K562 (cell line): ENCODE results near the gene FCSK.

Experiments used
- EZH2 ChIP-seq: IDR thresholded peaks from 2 replicates; pipeline ENCODE4 v1.6.1; 2012; ENCODE audit warnings: low read depth, mild to moderate bottlenecking, inconsistent platforms, low read length, borderline replicate concordance
- FOS ChIP-seq: IDR thresholded peaks from 3 replicates; pipeline ENCODE4 v1.6.1; 2011; ENCODE audit not compliant: insufficient read length; ENCODE audit errors: extremely low read depth
- KHSRP ChIP-seq: fragments of 450-650 bp; IDR thresholded peaks from 2 replicates; pipeline ENCODE4 v1.6.1; 2017
- MAX ChIP-seq: sonication (generic); formaldehyde crosslinking; IDR thresholded peaks from 2 replicates; pipeline ENCODE4 v1.9.0; 2022; ENCODE audit warnings: mild to moderate bottlenecking, missing genetic modification reagents
- MBD2 ChIP-seq: sonication (generic); IDR thresholded peaks from 2 replicates; pipeline ENCODE4 v1.6.1; 2016; ENCODE audit warnings: low read depth, borderline replicate concordance
- NRF1 ChIP-seq, 2 experiments: fragments of 450-650 bp; IDR thresholded peaks in 1 of 2; conservative IDR thresholded peaks in 1 of 2; 2 replicates each; pipeline ENCODE4 v1.6.1; 2014; ENCODE audit warnings: mild to moderate bottlenecking in 2 of 2
- SP2 ChIP-seq: IDR thresholded peaks from 2 replicates; pipeline ENCODE4 v1.6.1; 2011; ENCODE audit warnings: mild to moderate bottlenecking, low read depth, low read length, moderate library complexity; ENCODE audit not compliant: poor library complexity, severe bottlenecking; ENCODE audit errors: extremely low read depth
- TF ChIP-seq, protein P1 (sequence below), 3 experiments: IDR thresholded peaks in 2 of 3; conservative IDR thresholded peaks in 1 of 3; 2 replicates each; pipeline ENCODE4 v1.5.1; 2011 to 2012; ENCODE audit warnings: low read length in 3 of 3, mild to moderate bottlenecking in 3 of 3, control low read depth in 2 of 3, improper control_type of control experiment in 1 of 3, inconsistent platforms in 1 of 3, low read depth in 1 of 3, mixed read lengths in 1 of 3, moderate library complexity in 1 of 3; ENCODE audit not compliant: insufficient read depth in 2 of 3
- TF ChIP-seq, protein P2 (sequence below): sonication (generic); formaldehyde crosslinking; IDR thresholded peaks from 2 replicates; pipeline ENCODE4 v1.8.0; 2022; ENCODE audit warnings: mild to moderate bottlenecking, missing genetic modification reagents
- TF ChIP-seq, protein P3 (sequence below): sonication (generic); formaldehyde crosslinking; IDR thresholded peaks from 2 replicates; pipeline ENCODE4 v1.8.0; 2022; ENCODE audit warnings: mild to moderate bottlenecking, missing genetic modification reagents

GRCh38 chr16:70522216-70523075 lies 68.1 kb downstream of the FCSK start:
- TF ChIP-seq FOS (no peak), KHSRP (no peak), MBD2 (no peak), MAX (CRISPR knock-in tag) (no peak), NRF1 (conservative IDR thresholded peaks at IDR 0.05 in 1 of 2, IDR thresholded peaks at IDR 0.05 in 1 of 2) (no peak), EZH2 (no peak), SP2 (no peak)
- TF ChIP-seq, protein P1, sequence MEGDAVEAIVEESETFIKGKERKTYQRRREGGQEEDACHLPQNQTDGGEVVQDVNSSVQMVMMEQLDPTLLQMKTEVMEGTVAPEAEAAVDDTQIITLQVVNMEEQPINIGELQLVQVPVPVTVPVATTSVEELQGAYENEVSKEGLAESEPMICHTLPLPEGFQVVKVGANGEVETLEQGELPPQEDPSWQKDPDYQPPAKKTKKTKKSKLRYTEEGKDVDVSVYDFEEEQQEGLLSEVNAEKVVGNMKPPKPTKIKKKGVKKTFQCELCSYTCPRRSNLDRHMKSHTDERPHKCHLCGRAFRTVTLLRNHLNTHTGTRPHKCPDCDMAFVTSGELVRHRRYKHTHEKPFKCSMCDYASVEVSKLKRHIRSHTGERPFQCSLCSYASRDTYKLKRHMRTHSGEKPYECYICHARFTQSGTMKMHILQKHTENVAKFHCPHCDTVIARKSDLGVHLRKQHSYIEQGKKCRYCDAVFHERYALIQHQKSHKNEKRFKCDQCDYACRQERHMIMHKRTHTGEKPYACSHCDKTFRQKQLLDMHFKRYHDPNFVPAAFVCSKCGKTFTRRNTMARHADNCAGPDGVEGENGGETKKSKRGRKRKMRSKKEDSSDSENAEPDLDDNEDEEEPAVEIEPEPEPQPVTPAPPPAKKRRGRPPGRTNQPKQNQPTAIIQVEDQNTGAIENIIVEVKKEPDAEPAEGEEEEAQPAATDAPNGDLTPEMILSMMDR (IDR thresholded peaks at IDR 0.05 in 2 of 3, conservative IDR thresholded peaks at IDR 0.05 in 1 of 3; ENCODE audit: insufficient read depth in 2 of 3, low read depth in 1 of 3, low read length in 3 of 3), result no peak; a peak in 1 of 6 replicates
- TF ChIP-seq, protein P2, sequence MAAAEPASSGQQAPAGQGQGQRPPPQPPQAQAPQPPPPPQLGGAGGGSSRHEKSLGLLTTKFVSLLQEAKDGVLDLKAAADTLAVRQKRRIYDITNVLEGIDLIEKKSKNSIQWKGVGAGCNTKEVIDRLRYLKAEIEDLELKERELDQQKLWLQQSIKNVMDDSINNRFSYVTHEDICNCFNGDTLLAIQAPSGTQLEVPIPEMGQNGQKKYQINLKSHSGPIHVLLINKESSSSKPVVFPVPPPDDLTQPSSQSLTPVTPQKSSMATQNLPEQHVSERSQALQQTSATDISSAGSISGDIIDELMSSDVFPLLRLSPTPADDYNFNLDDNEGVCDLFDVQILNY, result no peak
- TF ChIP-seq, protein P3, sequence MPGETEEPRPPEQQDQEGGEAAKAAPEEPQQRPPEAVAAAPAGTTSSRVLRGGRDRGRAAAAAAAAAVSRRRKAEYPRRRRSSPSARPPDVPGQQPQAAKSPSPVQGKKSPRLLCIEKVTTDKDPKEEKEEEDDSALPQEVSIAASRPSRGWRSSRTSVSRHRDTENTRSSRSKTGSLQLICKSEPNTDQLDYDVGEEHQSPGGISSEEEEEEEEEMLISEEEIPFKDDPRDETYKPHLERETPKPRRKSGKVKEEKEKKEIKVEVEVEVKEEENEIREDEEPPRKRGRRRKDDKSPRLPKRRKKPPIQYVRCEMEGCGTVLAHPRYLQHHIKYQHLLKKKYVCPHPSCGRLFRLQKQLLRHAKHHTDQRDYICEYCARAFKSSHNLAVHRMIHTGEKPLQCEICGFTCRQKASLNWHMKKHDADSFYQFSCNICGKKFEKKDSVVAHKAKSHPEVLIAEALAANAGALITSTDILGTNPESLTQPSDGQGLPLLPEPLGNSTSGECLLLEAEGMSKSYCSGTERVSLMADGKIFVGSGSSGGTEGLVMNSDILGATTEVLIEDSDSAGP, result no peak
